Measurements from ENCODE around the gene GCHFR. TPM values are rescaled to one million over a fixed set of nuclear protein-coding genes. Genes with fewer than 3 reads are reported as not detected.

Gene GCHFR
- total RNA-seq, 1 donor from 2014 or later = 12.6 TPM

GRCh38 chr15:40747685-40748631, 15.9 kb upstream of the GCHFR start:
- no peak for DNase-seq (ENCODE audit: low spot score in 2 of 2, unreplicated experiment in 2 of 2)
- Mint-ChIP-seq H3K9me3 (no peaks in the 10 kb centered on the region), H3K4me3 (no peak overlapping the region), H3K4me1 (peaks cover 3% of the 10 kb centered on the region), H3K27ac (no peak overlapping the region), H3K27me3 (ENCODE audit: low read depth) (no peaks in the 10 kb centered on the region), H3K36me3 (peaks cover 6% of the 10 kb centered on the region)
- TF ChIP-seq, protein P1, sequence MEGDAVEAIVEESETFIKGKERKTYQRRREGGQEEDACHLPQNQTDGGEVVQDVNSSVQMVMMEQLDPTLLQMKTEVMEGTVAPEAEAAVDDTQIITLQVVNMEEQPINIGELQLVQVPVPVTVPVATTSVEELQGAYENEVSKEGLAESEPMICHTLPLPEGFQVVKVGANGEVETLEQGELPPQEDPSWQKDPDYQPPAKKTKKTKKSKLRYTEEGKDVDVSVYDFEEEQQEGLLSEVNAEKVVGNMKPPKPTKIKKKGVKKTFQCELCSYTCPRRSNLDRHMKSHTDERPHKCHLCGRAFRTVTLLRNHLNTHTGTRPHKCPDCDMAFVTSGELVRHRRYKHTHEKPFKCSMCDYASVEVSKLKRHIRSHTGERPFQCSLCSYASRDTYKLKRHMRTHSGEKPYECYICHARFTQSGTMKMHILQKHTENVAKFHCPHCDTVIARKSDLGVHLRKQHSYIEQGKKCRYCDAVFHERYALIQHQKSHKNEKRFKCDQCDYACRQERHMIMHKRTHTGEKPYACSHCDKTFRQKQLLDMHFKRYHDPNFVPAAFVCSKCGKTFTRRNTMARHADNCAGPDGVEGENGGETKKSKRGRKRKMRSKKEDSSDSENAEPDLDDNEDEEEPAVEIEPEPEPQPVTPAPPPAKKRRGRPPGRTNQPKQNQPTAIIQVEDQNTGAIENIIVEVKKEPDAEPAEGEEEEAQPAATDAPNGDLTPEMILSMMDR (IDR thresholded peaks at IDR 0.05; ENCODE audit: unreplicated experiment) = no peak

- DNase-seq (ENCODE audit: low spot score in 2 of 2, unreplicated experiment in 2 of 2) = no peak
- Mint-ChIP-seq H3K4me3 (no peak overlapping the region), H3K27ac (no peak overlapping the region), H3K36me3 (peaks cover 3% of the 10 kb centered on the region), H3K9me3 (no peaks in the 10 kb centered on the region), H3K27me3 (ENCODE audit: low read depth) (no peaks in the 10 kb centered on the region), H3K4me1 (peaks cover 8% of the 10 kb centered on the region)
- TF ChIP-seq, protein P1 (IDR thresholded peaks at IDR 0.05; ENCODE audit: unreplicated experiment) = no peak
Observed at GRCh38 chr15:40749151-40749630, 14.7 kb upstream of the GCHFR start.

- Mint-ChIP-seq H3K27ac (no peak overlapping the region), H3K4me3 (no peak overlapping the region), H3K27me3 (ENCODE audit: low read depth) (no peaks in the 10 kb centered on the region), H3K4me1 (peaks cover 17% of the 10 kb centered on the region), H3K9me3 (no peaks in the 10 kb centered on the region), H3K36me3 (no peaks in the 10 kb centered on the region)
- TF ChIP-seq, protein P1 (IDR thresholded peaks at IDR 0.05; ENCODE audit: unreplicated experiment) = no peak
- no peak for DNase-seq (ENCODE audit: low spot score in 2 of 2, unreplicated experiment in 2 of 2)
Observed at GRCh38 chr15:40750885-40751284, 13.0 kb upstream of the GCHFR start.

DNA sequence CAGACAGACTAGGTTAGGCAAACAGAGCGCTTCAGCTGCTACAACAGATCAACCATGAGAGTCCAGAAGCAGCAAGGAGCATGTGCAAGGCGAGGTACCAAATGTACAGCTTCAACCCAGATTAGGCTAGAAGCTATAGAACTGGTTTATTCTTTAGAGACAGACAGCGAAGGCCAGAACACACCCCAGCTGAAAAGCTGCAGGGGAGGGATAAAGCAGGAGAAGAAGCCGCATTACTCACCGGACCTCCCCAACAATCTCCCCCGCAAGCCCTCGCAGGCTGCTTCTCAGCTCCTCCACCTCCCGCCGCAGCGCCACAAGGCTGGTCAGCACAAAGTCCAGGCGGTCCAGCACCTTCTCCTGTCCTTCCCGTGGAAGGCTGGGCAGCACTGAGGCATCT, 12.1 kb upstream of the GCHFR start:
- Mint-ChIP-seq H3K9me3 (no peaks in the 10 kb centered on the region), H3K4me3 (no peak overlapping the region), H3K27ac (no peak overlapping the region), H3K4me1 (peaks cover 21% of the 10 kb centered on the region), H3K36me3 (no peaks in the 10 kb centered on the region), H3K27me3 (ENCODE audit: low read depth) (no peaks in the 10 kb centered on the region)
- no peak for DNase-seq (ENCODE audit: low spot score in 2 of 2, unreplicated experiment in 2 of 2)
- TF ChIP-seq, protein P1 (IDR thresholded peaks at IDR 0.05; ENCODE audit: unreplicated experiment) = no peak

- peak overlapping the region; percentile 94 for H3K4me3 Mint-ChIP-seq
- DNase-seq (ENCODE audit: low spot score in 2 of 2, unreplicated experiment in 2 of 2) = no peak
- H3K27me3 Mint-ChIP-seq (ENCODE audit: low read depth) = no peaks in the 10 kb centered on the region
- TF ChIP-seq, protein P1 (IDR thresholded peaks at IDR 0.05; ENCODE audit: unreplicated experiment) = no peak
- H3K4me1 Mint-ChIP-seq = peaks cover 24% of the 10 kb centered on the region
- peak overlapping the region; percentile 98 for H3K27ac Mint-ChIP-seq
- H3K9me3 Mint-ChIP-seq = no peaks in the 10 kb centered on the region
- H3K36me3 Mint-ChIP-seq = no peaks in the 10 kb centered on the region
Observed at GRCh38 chr15:40754574-40754882, 9.3 kb upstream of the GCHFR start.
